SK-N-SH (cell line): ENCODE results near the gene MUC20. TPM values are rescaled to one million over a fixed set of nuclear protein-coding genes. Genes with fewer than 3 reads are reported as not detected.

Experiments used
- CTCF ChIA-PET: fragments of 300-600, 350-600 bp; formaldehyde crosslinking; extraction: SDS; loops from one replicate; lab custom pipeline; 2021; lab: Yijun Ruan, JAX
- POLR2A ChIA-PET: fragments of 350-600 bp; sonication (Branson Sonifier 250); formaldehyde crosslinking; extraction: SDS; loops from one replicate; lab custom pipeline; 2020; ENCODE audit warnings: antibody characterized with exemption, inconsistent platforms; lab: Yijun Ruan, JAX
- DNase-seq: peaks from one replicate; pipeline ENCODE4 v3.0.0; 2012
- H2AFZ ChIP-seq: fragments of 200-600 bp; sonication (generic); 2 replicates; pipeline ENCODE4 v1.8.1; 2016; ENCODE audit warnings: antibody characterized with exemption, mild to moderate bottlenecking, low read depth
- H3F3A ChIP-seq: fragments of 200-600 bp; sonication (generic); replicated peaks from 2 replicates; pipeline ENCODE3; 2016; ENCODE audit warnings: antibody characterized with exemption, mild to moderate bottlenecking; ENCODE audit not compliant: insufficient read depth
- H3K27ac ChIP-seq, 2 experiments: fragments of 200-500 bp in 1 of 2; fragments of 200-600 bp in 1 of 2; sonication (Bioruptor generic) in 1 of 2; sonication (generic), shearing (Covaris generic) in 1 of 2; 2 replicates each; pipeline versions ENCODE4 v1.5.1 to v1.6.1; 2014 to 2016; ENCODE audit warnings: low read depth in 2 of 2, inconsistent platforms in 1 of 2, low read length in 1 of 2, mild to moderate bottlenecking in 1 of 2, mixed read lengths in 1 of 2
- H3K27me3 ChIP-seq: fragments of 200-600 bp; sonication (generic), shearing (Covaris generic); 2 replicates; pipeline ENCODE4 v1.6.1; 2016; ENCODE audit warnings: mixed run types; ENCODE audit not compliant: insufficient read depth
- H3K36me3 ChIP-seq, 2 experiments: fragments of 200-500 bp in 1 of 2; fragments of 200-600 bp in 1 of 2; sonication (Bioruptor generic) in 1 of 2; sonication (generic) in 1 of 2; replicated peaks in 1 of 2; 2 replicates each; pipeline versions ENCODE3 to v1.5.1; 2014 to 2016; ENCODE audit warnings: low read length in 1 of 2, mild to moderate bottlenecking in 1 of 2; ENCODE audit not compliant: insufficient read depth in 2 of 2, control insufficient read depth in 1 of 2
- H3K4me1 ChIP-seq, 2 experiments: fragments of 200-500 bp in 1 of 2; fragments of 200-600 bp in 1 of 2; sonication (Bioruptor generic) in 1 of 2; sonication (generic), shearing (Covaris generic) in 1 of 2; 2 replicates each; pipeline versions ENCODE4 v1.5.1 to v1.6.1; 2014 to 2016; ENCODE audit warnings: low read depth in 1 of 2, low read length in 1 of 2, mixed run types in 1 of 2; ENCODE audit not compliant: insufficient read depth in 2 of 2, control insufficient read depth in 1 of 2
- H3K4me2 ChIP-seq: fragments of 200-600 bp; sonication (generic), shearing (Covaris generic); 2 replicates; pipeline ENCODE4 v1.6.1; 2017; ENCODE audit warnings: mixed run types
- H3K4me3 ChIP-seq, 2 experiments: fragments of 200-500 bp in 1 of 2; fragments of 200-600 bp in 1 of 2; sonication (Bioruptor generic) in 1 of 2; sonication (generic), shearing (Covaris generic) in 1 of 2; 2 replicates each; pipeline versions ENCODE4 v1.5.1 to v1.8.1; 2014 to 2016; ENCODE audit warnings: low read depth in 2 of 2, inconsistent platforms in 1 of 2, low read length in 1 of 2, mild to moderate bottlenecking in 1 of 2, mixed read lengths in 1 of 2, moderate library complexity in 1 of 2
- H3K79me2 ChIP-seq: fragments of 200-600 bp; sonication (generic); 2 replicates; pipeline ENCODE4 v1.8.1; 2017; ENCODE audit warnings: mild to moderate bottlenecking; ENCODE audit not compliant: insufficient read depth
- H3K9ac ChIP-seq: fragments of 200-600 bp; sonication (generic); 2 replicates; pipeline ENCODE4 v1.6.1; 2017; ENCODE audit warnings: mixed run types
- H3K9me2 ChIP-seq: fragments of 200-600 bp; sonication (generic); 2 replicates; pipeline ENCODE4 v1.6.1; 2017; ENCODE audit warnings: mixed run types
- H3K9me3 ChIP-seq: fragments of 200-600 bp; sonication (generic); 2 replicates; pipeline ENCODE4 v1.6.1; 2017; ENCODE audit warnings: mixed run types, mild to moderate bottlenecking, moderate library complexity
- H4K20me1 ChIP-seq: fragments of 200-600 bp; sonication (generic); 2 replicates; pipeline ENCODE4 v1.6.1; 2017; ENCODE audit warnings: mild to moderate bottlenecking, mixed run types; ENCODE audit not compliant: insufficient read depth
- EZH2phosphoT487 ChIP-seq: fragments of 200-600 bp; sonication (generic); IDR thresholded peaks from 2 replicates; pipeline ENCODE4 v1.6.1; 2017; ENCODE audit warnings: low read depth, mixed run types, mild to moderate bottlenecking, antibody characterized with exemption, moderate library complexity, borderline replicate concordance
- FOSL2 ChIP-seq: IDR thresholded peaks from 2 replicates; pipeline ENCODE4 v1.4.0; 2012; ENCODE audit warnings: low read depth, mild to moderate bottlenecking, moderate library complexity, borderline replicate concordance
- FOXJ3 ChIP-seq: sonication (generic); formaldehyde crosslinking; IDR thresholded peaks from 2 replicates; pipeline ENCODE4 v1.5.1; 2020; ENCODE audit warnings: mild to moderate bottlenecking, missing genetic modification reagents
- FOXM1 ChIP-seq: IDR thresholded peaks from 2 replicates; pipeline ENCODE4 v1.4.0; 2012; ENCODE audit warnings: low read depth, mild to moderate bottlenecking
- GABPA ChIP-seq: IDR thresholded peaks from 2 replicates; pipeline ENCODE4 v1.4.0; 2012; ENCODE audit warnings: low read depth, mild to moderate bottlenecking
- GATA2 ChIP-seq: sonication (generic); formaldehyde crosslinking; IDR thresholded peaks from 2 replicates; pipeline ENCODE4 v1.5.0; 2020; ENCODE audit warnings: mild to moderate bottlenecking, missing genetic modification reagents
- MEF2A ChIP-seq: IDR thresholded peaks from 2 replicates; pipeline ENCODE4 v1.4.0; 2012; ENCODE audit warnings: low read depth, borderline replicate concordance
- MXI1 ChIP-seq: IDR thresholded peaks from 2 replicates; pipeline ENCODE4 v1.6.1; 2012; ENCODE audit warnings: mild to moderate bottlenecking, low read depth, low read length, improper control_type of control experiment
- NFIC ChIP-seq: IDR thresholded peaks from 2 replicates; pipeline ENCODE4 v1.4.0; 2012; ENCODE audit warnings: borderline replicate concordance
- POLR2AphosphoS5 ChIP-seq: IDR thresholded peaks from 2 replicates; pipeline ENCODE4 v1.6.1; 2012; ENCODE audit warnings: low read depth, low read length
- RCOR1 ChIP-seq: fragments of 150-350 bp; IDR thresholded peaks from 2 replicates; pipeline ENCODE4 v1.6.1; 2017; ENCODE audit warnings: antibody characterized with exemption, low read length
- TAF1 ChIP-seq: IDR thresholded peaks from 2 replicates; pipeline ENCODE4 v1.6.1; 2012; ENCODE audit warnings: low read depth, mild to moderate bottlenecking, low read length, moderate library complexity, borderline replicate concordance
- TCF12 ChIP-seq: IDR thresholded peaks from 2 replicates; pipeline ENCODE4 v1.4.0; 2012
- YY1 ChIP-seq: IDR thresholded peaks from 2 replicates; pipeline ENCODE4 v1.4.0; 2012; ENCODE audit warnings: low read depth, mild to moderate bottlenecking
- WGBS: methylation state at CpG from one replicate; pipeline ENCODE4 v1.1.6; 2017; ENCODE audit warnings: low lambda C conversion rate; 5-methylcytosine and 5-hydroxymethylcytosine counted together
- polyA plus RNA-seq, 3 experiments: library from polyadenylated mRNA; depleted of rRNA; stranded (reverse); fragments of >200 nt; gene quantifications; 2 replicates each; pipeline ENCODE4 v1.2.3, GENCODE V29; 2012
- TF ChIP-seq, protein P1 (sequence below): IDR thresholded peaks from 2 replicates; pipeline ENCODE4 v1.4.0; 2012; ENCODE audit warnings: low read depth, borderline replicate concordance
- TF ChIP-seq, protein P2 (sequence below): IDR thresholded peaks from 2 replicates; pipeline ENCODE4 v1.4.0; 2012; ENCODE audit warnings: low read depth
- TF ChIP-seq, protein P3 (sequence below): IDR thresholded peaks from 2 replicates; pipeline ENCODE4; 2012
- TF ChIP-seq, protein P4 (sequence below): fragments of 150-350 bp; IDR thresholded peaks from 2 replicates; pipeline ENCODE4 v1.6.1; 2017; ENCODE audit warnings: antibody characterized with exemption, low read length, low read depth, borderline replicate concordance
- TF ChIP-seq, protein P5 (sequence below): IDR thresholded peaks from 2 replicates; pipeline ENCODE4 v1.4.0; 2012; ENCODE audit warnings: low read depth, borderline replicate concordance
- TF ChIP-seq, protein P6 (sequence below): fragments of 150-350 bp; IDR thresholded peaks from 2 replicates; pipeline ENCODE4 v1.6.1; 2016; ENCODE audit warnings: mild to moderate bottlenecking, low read depth, low read length

Gene MUC20
- polyA plus RNA-seq, 1 of the 3 experiments (the other 2 are of a cell fraction), result 0.31 TPM

DNA sequence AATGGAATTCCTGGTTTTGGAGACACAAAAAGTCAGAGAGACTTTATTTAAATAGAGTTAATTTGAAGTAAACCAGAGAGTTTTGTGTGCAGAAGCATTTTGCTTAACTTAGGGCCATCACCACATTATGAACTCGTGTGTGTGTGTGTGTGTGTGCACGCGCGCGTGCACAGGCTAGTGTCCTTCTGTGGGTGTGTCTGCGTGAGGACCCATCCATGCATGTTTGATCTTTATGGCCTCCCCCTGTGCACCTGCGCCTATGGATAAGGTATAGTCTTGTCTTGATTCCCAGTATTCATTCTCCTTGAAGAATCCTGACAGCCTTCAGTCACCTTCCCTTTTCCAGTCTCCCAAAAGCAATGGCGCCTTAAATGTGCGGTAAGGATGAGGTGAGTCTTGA, 26.0 kb downstream of the MUC20 start:
- Histone ChIP-seq H3F3A (no peaks in the 10 kb centered on the region), H3K4me2 (no peak overlapping the region), H3K79me2 (no peaks in the 10 kb centered on the region), H2AFZ (no peak overlapping the region), H3K9ac (no peak overlapping the region), H3K9me2 (no peaks in the 10 kb centered on the region), H3K4me1 (peaks cover 0 to 3% of the 10 kb centered on the region in 2 experiments; a peak in 1 of 4 replicates), H3K27ac (no peak overlapping the region), H3K9me3 (no peaks in the 10 kb centered on the region), H3K27me3 (peaks cover 5% of the 10 kb centered on the region; the same call in 1 of the 2 replicates), H4K20me1 (no peaks in the 10 kb centered on the region), H3K36me3 (no peaks in the 10 kb centered on the region), H3K4me3 (no peak overlapping the region)
- no peak for DNase-seq
- CTCF ChIA-PET, result interaction anchor here (1.3 to 2.2 kb wide), 3 partner anchors 19 to 305 kb away, joined by 4 to 10 read pairs (median 5); no protein-coding TSS in a partner anchor
- POLR2A ChIA-PET, result no interaction called here
- TF ChIP-seq FOXM1, result no peak
- no peak for TF ChIP-seq FOSL2
- TF ChIP-seq, protein P1, sequence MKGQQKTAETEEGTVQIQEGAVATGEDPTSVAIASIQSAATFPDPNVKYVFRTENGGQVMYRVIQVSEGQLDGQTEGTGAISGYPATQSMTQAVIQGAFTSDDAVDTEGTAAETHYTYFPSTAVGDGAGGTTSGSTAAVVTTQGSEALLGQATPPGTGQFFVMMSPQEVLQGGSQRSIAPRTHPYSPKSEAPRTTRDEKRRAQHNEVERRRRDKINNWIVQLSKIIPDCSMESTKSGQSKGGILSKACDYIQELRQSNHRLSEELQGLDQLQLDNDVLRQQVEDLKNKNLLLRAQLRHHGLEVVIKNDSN, result no peak
- WGBS, result 80% methylated on average over 9 of the region's 9 CpGs

DNA sequence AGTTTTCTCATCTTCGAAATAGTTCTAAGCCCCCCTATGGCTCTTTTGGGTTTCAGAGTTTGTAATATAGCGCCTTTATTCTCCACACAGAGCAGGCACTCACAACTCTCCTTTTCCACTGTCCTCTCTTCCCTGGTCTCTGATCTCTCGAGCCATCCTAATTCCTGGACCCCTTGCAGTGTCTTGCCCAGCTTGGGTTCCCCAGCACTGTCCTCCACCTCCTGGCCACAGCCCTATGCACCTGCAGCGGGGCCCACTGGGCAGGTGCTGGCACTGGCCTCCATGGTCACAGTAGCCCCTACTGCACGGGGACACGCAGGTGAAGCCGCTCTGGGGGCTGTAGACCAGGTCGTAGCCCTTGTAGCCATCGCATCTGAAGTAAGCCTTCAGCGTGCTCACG, 27.9 kb downstream of the MUC20 start:
- Histone ChIP-seq H3K9me3 (no peaks in the 10 kb centered on the region), H3K9me2 (no peaks in the 10 kb centered on the region), H3K36me3 (no peaks in the 10 kb centered on the region), H3K4me3 (no peak overlapping the region), H3K27ac (no peak overlapping the region), H3K79me2 (no peaks in the 10 kb centered on the region), H4K20me1 (no peaks in the 10 kb centered on the region), H3K4me2 (no peak overlapping the region), H3K4me1 (peaks cover 0 to 3% of the 10 kb centered on the region in 2 experiments; a peak in 1 of 4 replicates), H2AFZ (no peak overlapping the region), H3K27me3 (peaks cover 5% of the 10 kb centered on the region; the same call in 1 of the 2 replicates), H3K9ac (no peak overlapping the region), H3F3A (no peaks in the 10 kb centered on the region)
- CTCF ChIA-PET, result interaction anchor here (1.2 to 2.2 kb wide), 5 partner anchors 21 to 478 kb away, joined by 3 to 10 read pairs (median 4); partner anchors contain the start of gene XXYLT1
- TF ChIP-seq MEF2A (no peak), TCF12 (no peak), EZH2phosphoT487 (no peak), YY1 (no peak), RCOR1 (no peak), NFIC (no peak), POLR2AphosphoS5 (no peak), FOXJ3 (no peak), TAF1 (no peak), MXI1 (no peak), GABPA (no peak), GATA2 (CRISPR knock-in tag) (no peak)
- TF ChIP-seq, protein P2, sequence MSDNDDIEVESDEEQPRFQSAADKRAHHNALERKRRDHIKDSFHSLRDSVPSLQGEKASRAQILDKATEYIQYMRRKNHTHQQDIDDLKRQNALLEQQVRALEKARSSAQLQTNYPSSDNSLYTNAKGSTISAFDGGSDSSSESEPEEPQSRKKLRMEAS, result no peak
- TF ChIP-seq, protein P1, result no peak
- TF ChIP-seq, protein P3, sequence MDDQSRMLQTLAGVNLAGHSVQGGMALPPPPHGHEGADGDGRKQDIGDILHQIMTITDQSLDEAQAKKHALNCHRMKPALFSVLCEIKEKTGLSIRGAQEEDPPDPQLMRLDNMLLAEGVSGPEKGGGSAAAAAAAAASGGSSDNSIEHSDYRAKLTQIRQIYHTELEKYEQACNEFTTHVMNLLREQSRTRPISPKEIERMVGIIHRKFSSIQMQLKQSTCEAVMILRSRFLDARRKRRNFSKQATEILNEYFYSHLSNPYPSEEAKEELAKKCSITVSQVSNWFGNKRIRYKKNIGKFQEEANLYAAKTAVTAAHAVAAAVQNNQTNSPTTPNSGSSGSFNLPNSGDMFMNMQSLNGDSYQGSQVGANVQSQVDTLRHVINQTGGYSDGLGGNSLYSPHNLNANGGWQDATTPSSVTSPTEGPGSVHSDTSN, result no peak
- TF ChIP-seq, protein P4, sequence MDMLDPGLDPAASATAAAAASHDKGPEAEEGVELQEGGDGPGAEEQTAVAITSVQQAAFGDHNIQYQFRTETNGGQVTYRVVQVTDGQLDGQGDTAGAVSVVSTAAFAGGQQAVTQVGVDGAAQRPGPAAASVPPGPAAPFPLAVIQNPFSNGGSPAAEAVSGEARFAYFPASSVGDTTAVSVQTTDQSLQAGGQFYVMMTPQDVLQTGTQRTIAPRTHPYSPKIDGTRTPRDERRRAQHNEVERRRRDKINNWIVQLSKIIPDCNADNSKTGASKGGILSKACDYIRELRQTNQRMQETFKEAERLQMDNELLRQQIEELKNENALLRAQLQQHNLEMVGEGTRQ, result no peak
- TF ChIP-seq, protein P5, sequence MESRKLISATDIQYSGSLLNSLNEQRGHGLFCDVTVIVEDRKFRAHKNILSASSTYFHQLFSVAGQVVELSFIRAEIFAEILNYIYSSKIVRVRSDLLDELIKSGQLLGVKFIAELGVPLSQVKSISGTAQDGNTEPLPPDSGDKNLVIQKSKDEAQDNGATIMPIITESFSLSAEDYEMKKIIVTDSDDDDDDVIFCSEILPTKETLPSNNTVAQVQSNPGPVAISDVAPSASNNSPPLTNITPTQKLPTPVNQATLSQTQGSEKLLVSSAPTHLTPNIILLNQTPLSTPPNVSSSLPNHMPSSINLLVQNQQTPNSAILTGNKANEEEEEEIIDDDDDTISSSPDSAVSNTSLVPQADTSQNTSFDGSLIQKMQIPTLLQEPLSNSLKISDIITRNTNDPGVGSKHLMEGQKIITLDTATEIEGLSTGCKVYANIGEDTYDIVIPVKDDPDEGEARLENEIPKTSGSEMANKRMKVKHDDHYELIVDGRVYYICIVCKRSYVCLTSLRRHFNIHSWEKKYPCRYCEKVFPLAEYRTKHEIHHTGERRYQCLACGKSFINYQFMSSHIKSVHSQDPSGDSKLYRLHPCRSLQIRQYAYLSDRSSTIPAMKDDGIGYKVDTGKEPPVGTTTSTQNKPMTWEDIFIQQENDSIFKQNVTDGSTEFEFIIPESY, result no peak
- TF ChIP-seq, protein P6, sequence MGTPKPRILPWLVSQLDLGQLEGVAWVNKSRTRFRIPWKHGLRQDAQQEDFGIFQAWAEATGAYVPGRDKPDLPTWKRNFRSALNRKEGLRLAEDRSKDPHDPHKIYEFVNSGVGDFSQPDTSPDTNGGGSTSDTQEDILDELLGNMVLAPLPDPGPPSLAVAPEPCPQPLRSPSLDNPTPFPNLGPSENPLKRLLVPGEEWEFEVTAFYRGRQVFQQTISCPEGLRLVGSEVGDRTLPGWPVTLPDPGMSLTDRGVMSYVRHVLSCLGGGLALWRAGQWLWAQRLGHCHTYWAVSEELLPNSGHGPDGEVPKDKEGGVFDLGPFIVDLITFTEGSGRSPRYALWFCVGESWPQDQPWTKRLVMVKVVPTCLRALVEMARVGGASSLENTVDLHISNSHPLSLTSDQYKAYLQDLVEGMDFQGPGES, result no peak
- 86% methylated on average over 9 of the region's 11 CpGs for WGBS
- DNase-seq, result peak; percentile 38
- POLR2A ChIA-PET, result interaction anchor here (0.5 kb wide), 1 partner anchor 213 kb away, joined by 4 read pairs; no protein-coding TSS in a partner anchor
